Endothelial cell of umbilical vein (primary cell): ENCODE results near the gene LTN1.

Source experiments
- EZH2 ChIP-seq: IDR thresholded peaks from 2 replicates; pipeline ENCODE4 v1.6.1; 2012; ENCODE audit warnings: borderline replicate concordance, low read depth, mild to moderate bottlenecking, moderate library complexity, low read length, inconsistent platforms; ENCODE audit not compliant: severe bottlenecking
- FOS ChIP-seq: IDR thresholded peaks from 2 replicates; pipeline ENCODE4 v1.6.1; 2011; ENCODE audit warnings: mild to moderate bottlenecking, low read length, moderate library complexity, borderline replicate concordance; ENCODE audit not compliant: insufficient read depth
- GATA2 ChIP-seq: IDR thresholded peaks from 2 replicates; pipeline ENCODE4 v1.7.0; 2011; ENCODE audit warnings: low read depth, mild to moderate bottlenecking, moderate library complexity, mixed read lengths, low read length; ENCODE audit not compliant: insufficient read length, insufficient read depth
- JUN ChIP-seq: IDR thresholded peaks from 2 replicates; pipeline ENCODE4 v1.6.1; 2011; ENCODE audit warnings: borderline replicate concordance, low read depth; ENCODE audit not compliant: insufficient read length, insufficient read depth
- MYC ChIP-seq: IDR thresholded peaks from one replicate; pipeline ENCODE4 v1.6.1; 2011; ENCODE audit warnings: mild to moderate bottlenecking, low read depth, low read length
- POLR2A ChIP-seq: IDR thresholded peaks from 2 replicates; pipeline ENCODE4 v1.6.1; 2012; ENCODE audit warnings: low read depth, mild to moderate bottlenecking, control low read depth, low read length
- POLR2AphosphoS5 ChIP-seq: IDR thresholded peaks from 2 replicates; pipeline ENCODE4 v1.6.1; 2012; ENCODE audit warnings: low read depth, mild to moderate bottlenecking, control low read depth, low read length, moderate library complexity; ENCODE audit not compliant: insufficient read depth
- TF ChIP-seq, protein P1 (sequence below), 2 donors: IDR thresholded peaks; 1 replicate in 1 of 2; 2 replicates in 1 of 2; pipeline ENCODE4 v1.5.1; 2011; ENCODE audit warnings: low read length in 2 of 2, mild to moderate bottlenecking in 2 of 2, moderate library complexity in 2 of 2, control low read depth in 1 of 2, inconsistent platforms in 1 of 2, low read depth in 1 of 2; ENCODE audit not compliant: insufficient read depth in 1 of 2; ENCODE audit errors: extremely low read depth in 1 of 2
- TF ChIP-seq, protein P2 (sequence below): IDR thresholded peaks from 2 replicates; pipeline ENCODE4 v1.6.1; 2011; ENCODE audit not compliant: insufficient read depth, insufficient read length

DNA sequence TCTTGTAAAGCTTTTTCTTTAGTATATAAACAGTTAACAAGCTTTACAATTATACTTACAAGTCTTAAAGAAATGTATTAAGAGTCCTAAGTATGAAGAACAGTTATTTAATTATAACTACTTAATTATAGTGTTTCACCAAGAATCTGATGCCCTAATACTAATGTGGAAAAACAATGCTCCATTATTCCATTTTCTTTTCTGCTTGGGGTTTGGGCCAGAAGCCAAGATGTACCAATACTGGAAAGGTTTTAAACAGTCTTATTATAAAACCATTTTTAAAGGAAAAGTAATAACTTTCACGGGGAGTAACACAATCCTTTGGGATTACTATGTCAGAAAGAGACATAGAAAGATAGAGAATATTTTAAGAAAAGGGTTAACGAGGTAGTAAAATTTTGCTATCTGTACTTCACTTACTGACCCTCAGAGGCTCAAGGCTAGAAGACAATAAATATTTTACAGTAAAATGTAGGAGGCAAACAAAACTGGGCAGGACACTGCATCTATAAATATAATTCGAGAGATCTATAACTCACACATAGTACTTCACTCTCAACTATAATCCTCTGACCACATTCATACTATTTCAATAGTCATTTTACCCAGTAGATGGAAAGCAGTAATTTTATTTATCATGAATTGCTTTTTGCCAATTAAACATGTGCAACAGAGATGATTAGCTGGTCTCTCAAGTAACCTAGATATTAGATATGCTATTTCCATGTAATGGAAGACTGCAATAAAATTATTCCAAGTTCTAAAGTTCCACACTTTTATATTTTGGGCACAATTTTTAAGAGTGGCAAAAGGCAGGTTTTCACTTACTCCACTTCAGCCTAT is 63.9 kb downstream of the LTN1 start:
- TF ChIP-seq, protein P1, sequence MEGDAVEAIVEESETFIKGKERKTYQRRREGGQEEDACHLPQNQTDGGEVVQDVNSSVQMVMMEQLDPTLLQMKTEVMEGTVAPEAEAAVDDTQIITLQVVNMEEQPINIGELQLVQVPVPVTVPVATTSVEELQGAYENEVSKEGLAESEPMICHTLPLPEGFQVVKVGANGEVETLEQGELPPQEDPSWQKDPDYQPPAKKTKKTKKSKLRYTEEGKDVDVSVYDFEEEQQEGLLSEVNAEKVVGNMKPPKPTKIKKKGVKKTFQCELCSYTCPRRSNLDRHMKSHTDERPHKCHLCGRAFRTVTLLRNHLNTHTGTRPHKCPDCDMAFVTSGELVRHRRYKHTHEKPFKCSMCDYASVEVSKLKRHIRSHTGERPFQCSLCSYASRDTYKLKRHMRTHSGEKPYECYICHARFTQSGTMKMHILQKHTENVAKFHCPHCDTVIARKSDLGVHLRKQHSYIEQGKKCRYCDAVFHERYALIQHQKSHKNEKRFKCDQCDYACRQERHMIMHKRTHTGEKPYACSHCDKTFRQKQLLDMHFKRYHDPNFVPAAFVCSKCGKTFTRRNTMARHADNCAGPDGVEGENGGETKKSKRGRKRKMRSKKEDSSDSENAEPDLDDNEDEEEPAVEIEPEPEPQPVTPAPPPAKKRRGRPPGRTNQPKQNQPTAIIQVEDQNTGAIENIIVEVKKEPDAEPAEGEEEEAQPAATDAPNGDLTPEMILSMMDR (IDR thresholded peaks at IDR 0.05; ENCODE audit: extremely low read depth in 1 of 2, insufficient read depth in 1 of 2, low read depth in 1 of 2, low read length in 2 of 2) = no peak
- TF ChIP-seq POLR2A (no peak), EZH2 (no peak), GATA2 (no peak), JUN (no peak), POLR2AphosphoS5 (no peak), MYC (no peak), FOS (no peak)
- TF ChIP-seq, protein P2, sequence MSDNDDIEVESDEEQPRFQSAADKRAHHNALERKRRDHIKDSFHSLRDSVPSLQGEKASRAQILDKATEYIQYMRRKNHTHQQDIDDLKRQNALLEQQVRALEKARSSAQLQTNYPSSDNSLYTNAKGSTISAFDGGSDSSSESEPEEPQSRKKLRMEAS = no peak
